Measurements from ENCODE around the gene ZNF648. TPM values are rescaled to one million over a fixed set of nuclear protein-coding genes. Genes with fewer than 3 reads are reported as not detected.
"Not testable (repeated sequence)": the region's sequence is repeated elsewhere in the genome, so short reads cannot be mapped to it uniquely, and the experiment has no call there.

The ZNF648 gene
- total RNA-seq, 2 experiments from 2014 or later, result not detected

GRCh38 chr1:182101415-182102042 lies 40.0 kb upstream of the ZNF648 start:
- ChIA-PET POLR2A (no interaction called here), CTCF (no interaction called here)
- H3K36me3 Mint-ChIP-seq (ENCODE audit: low read depth), result no peaks in the 10 kb centered on the region

GRCh38 chr1:182098301-182098700 lies 36.8 kb upstream of the ZNF648 start:
- ATAC-seq, result no peak
- Mint-ChIP-seq H3K9me3 (peaks cover 1% of the 10 kb centered on the region), H3K4me3 (no peak overlapping the region), H3K36me3 (ENCODE audit: low read depth) (no peaks in the 10 kb centered on the region), H3K27ac (no peak overlapping the region), H3K4me1 (ENCODE audit: low read depth) (no peaks in the 10 kb centered on the region), H3K27me3 (peaks cover 4% of the 10 kb centered on the region)
- no peak for DNase-seq
- POLR2A ChIA-PET, result no interaction called here
- CTCF ChIA-PET, result interaction anchor here (1.1 to 2.5 kb wide), 2 partner anchors 18 to 22 kb away, joined by 3 to 8 read pairs; no protein-coding TSS in a partner anchor
- no peak for TF ChIP-seq CTCF (IDR thresholded peaks at IDR 0.05)
- intact Hi-C loops (cut with micrococcal nuclease), result no loop called here

More at GRCh38 chr1:182101415-182102042, 40.0 kb upstream of the ZNF648 start:
- ATAC-seq, result no peak
- no peak for DNase-seq
- H3K9me3 Mint-ChIP-seq, result peaks cover 1% of the 10 kb centered on the region
- H3K4me1 Mint-ChIP-seq (ENCODE audit: low read depth), result no peaks in the 10 kb centered on the region
- TF ChIP-seq CTCF (IDR thresholded peaks at IDR 0.05), result no peak
- peaks cover 6% of the 10 kb centered on the region for H3K27me3 Mint-ChIP-seq
- H3K4me3 Mint-ChIP-seq, result no peak overlapping the region
- H3K27ac Mint-ChIP-seq, result no peak overlapping the region
- intact Hi-C loops (cut with micrococcal nuclease), result no loop called here

GRCh38 chr1:182095946-182096345 lies 34.4 kb upstream of the ZNF648 start:
- Mint-ChIP-seq H3K27ac (no peak overlapping the region), H3K9me3 (peaks cover 1% of the 10 kb centered on the region), H3K4me3 (no peak overlapping the region), H3K4me1 (ENCODE audit: low read depth) (no peaks in the 10 kb centered on the region), H3K27me3 (peaks cover 2% of the 10 kb centered on the region), H3K36me3 (ENCODE audit: low read depth) (no peaks in the 10 kb centered on the region)
- DNase-seq (no peak), ATAC-seq (no peak)
- ChIA-PET CTCF (no interaction called here), POLR2A (no interaction called here)
- no peak for TF ChIP-seq CTCF (IDR thresholded peaks at IDR 0.05)
- intact Hi-C loops (cut with micrococcal nuclease), result no loop called here

GRCh38 chr1:182094514-182095005 lies 33.0 kb upstream of the ZNF648 start:
- intact Hi-C loops (cut with micrococcal nuclease); DNase-seq; H3K27ac Mint-ChIP-seq; H3K4me1 Mint-ChIP-seq (ENCODE audit: low read depth); H3K9me3 Mint-ChIP-seq; H3K4me3 Mint-ChIP-seq; H3K27me3 Mint-ChIP-seq; ATAC-seq; POLR2A ChIA-PET; H3K36me3 Mint-ChIP-seq (ENCODE audit: low read depth): not testable (repeated sequence)
- CTCF ChIA-PET, result interaction anchor here (1.2 to 3.0 kb wide), 3 partner anchors 9 to 24 kb away, joined by 3 to 9 read pairs (median 7); no protein-coding TSS in a partner anchor

- no peaks in the 10 kb centered on the region for H3K4me1 Mint-ChIP-seq (ENCODE audit: low read depth)
- no peaks in the 10 kb centered on the region for H3K9me3 Mint-ChIP-seq
- CTCF ChIA-PET, result interaction anchor here (1.2 to 3.0 kb wide), 3 partner anchors 8 to 24 kb away, joined by 3 to 9 read pairs (median 7); no protein-coding TSS in a partner anchor
- POLR2A ChIA-PET, result interaction anchor here (0.6 kb wide), 1 partner anchor 54 kb away, joined by 6 read pairs; no protein-coding TSS in a partner anchor
- ATAC-seq (no peak), DNase-seq (no peak)
- H3K27ac Mint-ChIP-seq, result no peak overlapping the region
- no peak for TF ChIP-seq CTCF (IDR thresholded peaks at IDR 0.05)
- H3K4me3 Mint-ChIP-seq, result no peak overlapping the region
- no peaks in the 10 kb centered on the region for H3K36me3 Mint-ChIP-seq (ENCODE audit: low read depth)
- intact Hi-C loops (cut with micrococcal nuclease), result no loop called here
- peaks cover 2% of the 10 kb centered on the region for H3K27me3 Mint-ChIP-seq
These were observed 32.3 kb upstream of the ZNF648 start for GRCh38 chr1:182093781-182094180.

All from activated CD8-positive, alpha-beta T cell treated with anti-CD3 and anti-CD28 coated beads for 36 hours (primary cell).